Natural killer cell (primary cell): ENCODE measurements around the gene TRIM29. TPM values are rescaled to one million over a fixed set of nuclear protein-coding genes. Genes with fewer than 3 reads are reported as not detected.

Experiments
- ATAC-seq, 3 donors: fragments of 150-1000 bp in 2 of 3; fragments of 200-7000 bp in 1 of 3; cut with Tn5 transposase; 1 replicate in 1 of 3; 2 replicates in 2 of 3; pipeline ENCODE4 v1.10.0; 2021; ENCODE audit warnings: mild to moderate bottlenecking in 2 of 3, moderate library complexity in 2 of 3
- DNase-seq, 2 donors: peaks; one replicate each; pipeline versions ENCODE4 v3.0.0 to v3.0.0-alpha.2; 2013 to 2021; ENCODE audit warnings: mixed read lengths in 1 of 2
- H3K27ac ChIP-seq: one replicate; pipeline ENCODE4 v1.5.1; 2013; ENCODE audit warnings: mild to moderate bottlenecking, low read length
- H3K27me3 ChIP-seq: one replicate; pipeline ENCODE4 v1.6.1; 2013; ENCODE audit warnings: low read length; ENCODE audit not compliant: control insufficient read depth, insufficient read depth
- H3K36me3 ChIP-seq: one replicate; pipeline ENCODE4 v1.6.1; 2013; ENCODE audit warnings: low read length; ENCODE audit not compliant: control insufficient read depth, insufficient read depth
- H3K4me1 ChIP-seq: one replicate; pipeline ENCODE4 v1.6.1; 2013; ENCODE audit warnings: low read length; ENCODE audit not compliant: control insufficient read depth, insufficient read depth
- H3K4me3 ChIP-seq: one replicate; pipeline ENCODE4 v1.5.1; 2013; ENCODE audit warnings: low read length
- H3K9me3 ChIP-seq: one replicate; pipeline ENCODE4 v1.6.1; 2013; ENCODE audit warnings: low read length; ENCODE audit not compliant: control insufficient read depth, insufficient read depth
- H3K27ac Mint-ChIP-seq, 2 donors: one replicate each; pipeline ENCODE4 v1.8.0; 2022; ENCODE audit warnings: mild to moderate bottlenecking in 2 of 2, mixed read lengths in 2 of 2, moderate library complexity in 1 of 2
- H3K27me3 Mint-ChIP-seq, 2 donors: one replicate each; pipeline ENCODE4 v1.8.0; 2022; ENCODE audit warnings: low read depth in 2 of 2, mixed read lengths in 2 of 2
- H3K36me3 Mint-ChIP-seq: one replicate; pipeline ENCODE4 v1.8.0; 2022; ENCODE audit warnings: mixed read lengths
- H3K4me1 Mint-ChIP-seq, 2 donors: one replicate each; pipeline ENCODE4 v1.8.0; 2022; ENCODE audit warnings: mixed read lengths in 2 of 2
- H3K4me3 Mint-ChIP-seq: one replicate; pipeline ENCODE4 v1.8.0; 2022; ENCODE audit warnings: mild to moderate bottlenecking, moderate library complexity, mixed read lengths
- H3K9me3 Mint-ChIP-seq, 2 donors: one replicate each; pipeline ENCODE4 v1.8.0; 2022; ENCODE audit warnings: mixed read lengths in 2 of 2
- WGBS: methylation state at CpG from one replicate; pipeline ENCODE4 v1.1.7; 2013; ENCODE audit warnings: missing lambda C conversion rate; ENCODE audit not compliant: insufficient coverage; 5-methylcytosine and 5-hydroxymethylcytosine counted together
- intact Hi-C: fragments of 100-400 bp; cut with micrococcal nuclease; formaldehyde crosslinking; loops from one replicate; pipeline ENCODE4 v1.14.2; 2022
- total RNA-seq, 4 donors: library from RNA; stranded (reverse); fragments of 120-200 nt in 1 of 4; gene quantifications; one replicate each; pipeline versions ENCODE4 v1.2.3 to v1.2.4, GENCODE V29; 2013 to 2022
- TF ChIP-seq, protein P1 (sequence below): fragments of 200-600 bp; IDR thresholded peaks from one replicate; pipeline ENCODE4 v1.8.0; 2022; ENCODE audit warnings: antibody characterized with exemption

Gene TRIM29
- total RNA-seq, 3 donors from 2014 or later (not counting 1 experiment from before 2014, with no cell fraction given), result not detected

GRCh38 chr11:120078397-120078796 lies 59.5 kb downstream of the TRIM29 start:
- Histone ChIP-seq H3K9me3 (no peaks in the 10 kb centered on the region), H3K4me3 (no peak overlapping the region), H3K27ac (no peak overlapping the region), H3K4me1 (no peaks in the 10 kb centered on the region), H3K27me3 (no peaks in the 10 kb centered on the region), H3K36me3 (no peaks in the 10 kb centered on the region)
- DNase-seq (no peak), ATAC-seq (no peak)
- H3K36me3 Mint-ChIP-seq, result no peaks in the 10 kb centered on the region
- H3K9me3 Mint-ChIP-seq, result no peaks in the 10 kb centered on the region
- H3K4me3 Mint-ChIP-seq, result no peak overlapping the region
- 79% methylated on average over 4 of the region's 5 CpGs for WGBS
- intact Hi-C loops, result no loop called here
- TF ChIP-seq, protein P1, sequence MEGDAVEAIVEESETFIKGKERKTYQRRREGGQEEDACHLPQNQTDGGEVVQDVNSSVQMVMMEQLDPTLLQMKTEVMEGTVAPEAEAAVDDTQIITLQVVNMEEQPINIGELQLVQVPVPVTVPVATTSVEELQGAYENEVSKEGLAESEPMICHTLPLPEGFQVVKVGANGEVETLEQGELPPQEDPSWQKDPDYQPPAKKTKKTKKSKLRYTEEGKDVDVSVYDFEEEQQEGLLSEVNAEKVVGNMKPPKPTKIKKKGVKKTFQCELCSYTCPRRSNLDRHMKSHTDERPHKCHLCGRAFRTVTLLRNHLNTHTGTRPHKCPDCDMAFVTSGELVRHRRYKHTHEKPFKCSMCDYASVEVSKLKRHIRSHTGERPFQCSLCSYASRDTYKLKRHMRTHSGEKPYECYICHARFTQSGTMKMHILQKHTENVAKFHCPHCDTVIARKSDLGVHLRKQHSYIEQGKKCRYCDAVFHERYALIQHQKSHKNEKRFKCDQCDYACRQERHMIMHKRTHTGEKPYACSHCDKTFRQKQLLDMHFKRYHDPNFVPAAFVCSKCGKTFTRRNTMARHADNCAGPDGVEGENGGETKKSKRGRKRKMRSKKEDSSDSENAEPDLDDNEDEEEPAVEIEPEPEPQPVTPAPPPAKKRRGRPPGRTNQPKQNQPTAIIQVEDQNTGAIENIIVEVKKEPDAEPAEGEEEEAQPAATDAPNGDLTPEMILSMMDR, result no peak
- no peak overlapping the region for H3K27ac Mint-ChIP-seq
- peaks cover 0 to 5% of the 10 kb centered on the region in 2 donors for H3K4me1 Mint-ChIP-seq
- peaks cover 17 to 32% of the 10 kb centered on the region in 2 donors for H3K27me3 Mint-ChIP-seq

DNA sequence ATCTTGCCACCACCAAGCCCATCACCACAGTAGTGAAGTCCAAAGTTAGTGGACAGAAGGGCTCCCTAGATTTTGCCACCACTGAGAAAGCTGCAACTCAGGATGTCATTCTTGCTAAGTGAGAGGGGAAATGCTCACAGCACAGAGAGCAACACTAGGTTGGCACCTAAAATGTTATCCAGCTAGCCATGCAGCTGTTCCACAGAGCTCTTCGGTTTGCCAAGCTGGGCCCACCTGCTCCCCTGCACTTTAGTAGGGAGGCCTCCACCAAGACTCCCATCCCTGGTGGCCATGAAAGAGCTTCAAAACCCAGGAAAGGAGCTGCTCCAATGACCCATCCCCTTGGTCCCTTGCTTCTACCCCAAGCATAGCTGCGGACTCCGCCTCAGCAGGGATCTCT lies 63.8 kb downstream of the TRIM29 start:
- TF ChIP-seq, protein P1, result no peak
- WGBS, result 87% methylated on average over 2 of the region's 3 CpGs
- H3K27me3 Mint-ChIP-seq, result peaks cover 12 to 22% of the 10 kb centered on the region in 2 donors

GRCh38 chr11:120073196-120073595 lies 64.7 kb downstream of the TRIM29 start:
- H3K4me3 ChIP-seq, result no peak overlapping the region
- DNase-seq, result no peak
- no peak overlapping the region for H3K27ac ChIP-seq
- no peaks in the 10 kb centered on the region for H3K36me3 ChIP-seq
- no peaks in the 10 kb centered on the region for H3K9me3 ChIP-seq
- 90% methylated on average over 16 of the region's 16 CpGs for WGBS
- H3K4me3 Mint-ChIP-seq, result no peak overlapping the region
- TF ChIP-seq, protein P1, result no peak
- no peaks in the 10 kb centered on the region for H3K9me3 Mint-ChIP-seq
- H3K4me1 ChIP-seq, result no peaks in the 10 kb centered on the region
- no peak for ATAC-seq
- H3K4me1 Mint-ChIP-seq, result peaks cover under 1 to 3% of the 10 kb centered on the region in 2 donors
- intact Hi-C loops, result no loop called here
- no peak overlapping the region for H3K27ac Mint-ChIP-seq
- no peaks in the 10 kb centered on the region for H3K27me3 ChIP-seq
- no peaks in the 10 kb centered on the region for H3K36me3 Mint-ChIP-seq
- peaks cover 15 to 25% of the 10 kb centered on the region in 2 donors for H3K27me3 Mint-ChIP-seq

More for the DNA sequence above, 63.8 kb downstream of the TRIM29 start:
- H3K9me3 ChIP-seq, result no peaks in the 10 kb centered on the region
- Mint-ChIP-seq H3K36me3 (no peaks in the 10 kb centered on the region), H3K27ac (no peak overlapping the region), H3K4me3 (no peak overlapping the region), H3K9me3 (no peaks in the 10 kb centered on the region), H3K4me1 (no peaks in the 10 kb centered on the region)
- DNase-seq (no peak), ATAC-seq (no peak)
- H3K4me3 ChIP-seq, result no peak overlapping the region
- no peaks in the 10 kb centered on the region for H3K4me1 ChIP-seq
- intact Hi-C loops, result no loop called here
- H3K36me3 ChIP-seq, result no peaks in the 10 kb centered on the region
- no peak overlapping the region for H3K27ac ChIP-seq
- no peaks in the 10 kb centered on the region for H3K27me3 ChIP-seq

GRCh38 chr11:120068114-120068573 lies 69.8 kb downstream of the TRIM29 start:
- no peaks in the 10 kb centered on the region for H3K27me3 ChIP-seq
- H3K4me1 ChIP-seq, result no peaks in the 10 kb centered on the region
- Mint-ChIP-seq H3K4me3 (no peak overlapping the region), H3K36me3 (no peaks in the 10 kb centered on the region), H3K4me1 (peaks cover 4 to 9% of the 10 kb centered on the region in 2 donors), H3K9me3 (no peaks in the 10 kb centered on the region), H3K27me3 (peaks cover 11 to 25% of the 10 kb centered on the region in 2 donors), H3K27ac (no peak overlapping the region)
- 14% methylated on average over 8 of the region's 8 CpGs for WGBS
- no peaks in the 10 kb centered on the region for H3K36me3 ChIP-seq
- no peaks in the 10 kb centered on the region for H3K9me3 ChIP-seq
- H3K27ac ChIP-seq, result no peak overlapping the region
- intact Hi-C loops, result no loop called here
- TF ChIP-seq, protein P1, result no peak
- DNase-seq, result no peak
- ATAC-seq, result peak in 1 of 3 donors; percentile 9
- H3K4me3 ChIP-seq, result no peak overlapping the region
